HCT116 (cell line): Measurements from ENCODE around the gene GLS2. TPM values are rescaled to one million over a fixed set of nuclear protein-coding genes. Genes with fewer than 3 reads are reported as not detected.
"Not testable (repeated sequence)": the region's sequence is repeated elsewhere in the genome, so short reads cannot be mapped to it uniquely, and the experiment has no call there.

Experiments used
- ATAC-seq: fragments of 200-7000 bp; cut with Tn5 transposase; 2 replicates; pipeline ENCODE4 v1.9.1; 2020; ENCODE audit warnings: mild to moderate bottlenecking, moderate library complexity
- BruUV-seq: library from RNA; stranded (reverse); fragments of 400-500 nt; replicated peaks from 2 replicates; lab custom pipeline; 2021; lab: Mats Ljungman, UMichigan
- CTCF ChIA-PET: fragments of 300-600 bp; sonication (Branson Sonifier 250); formaldehyde crosslinking; loops from one replicate; lab custom pipeline; 2021; ENCODE audit warnings: antibody characterized with exemption; lab: Charles Lee
- POLR2A ChIA-PET: fragments of 300-600, 350-600 bp; sonication (Branson Sonifier 250); formaldehyde crosslinking; loops from one replicate; lab custom pipeline; 2021; ENCODE audit warnings: antibody characterized with exemption; lab: Charles Lee
- RAD21 ChIA-PET, 2 experiments: fragments of 300-600 bp; sonication (Branson Sonifier 250); formaldehyde crosslinking; loops; one replicate each; lab custom pipeline; 2023; ENCODE audit warnings: low total read pairs in 2 of 2; ENCODE audit not compliant: uncharacterized antibody in 2 of 2, unreplicated experiment in 2 of 2, low non-redundant PET in 1 of 2; lab: Charles Lee
- DNase-seq: peaks from one replicate; pipeline ENCODE4 v3.0.0-alpha.2; 2010; ENCODE audit warnings: low read depth, low spot score
- H2AFZ ChIP-seq: fragments of 200-600 bp; shearing (Covaris generic), sonication (generic); 2 replicates; pipeline ENCODE4 v1.6.1; 2017; ENCODE audit warnings: low read depth, mixed run types, mixed read lengths, antibody characterized with exemption, low read length; ENCODE audit not compliant: poor library complexity, severe bottlenecking
- H3K27ac ChIP-seq: 2 replicates; pipeline ENCODE4 v1.5.1; 2012; ENCODE audit warnings: low read depth, low read length
- H3K27me3 ChIP-seq: fragments of 200-600 bp; sonication (generic); 2 replicates; pipeline ENCODE4 v1.6.1; 2016; ENCODE audit warnings: mixed run types, low read length, mixed read lengths; ENCODE audit not compliant: insufficient read depth
- H3K36me3 ChIP-seq, 2 experiments: fragments of 200-500 bp in 1 of 2; fragments of 200-600 bp in 1 of 2; sonication (Bioruptor generic) in 1 of 2; sonication (generic) in 1 of 2; 2 replicates each; pipeline versions ENCODE4 v1.5.1 to v1.6.1; 2014 to 2016; ENCODE audit warnings: low read length in 2 of 2, inconsistent platforms in 1 of 2, mixed read lengths in 1 of 2, mixed run types in 1 of 2; ENCODE audit not compliant: insufficient read depth in 2 of 2, control insufficient read depth in 1 of 2
- H3K4me1 ChIP-seq, 2 experiments: fragments of 200-600 bp in 1 of 2; sonication (generic) in 1 of 2; 2 replicates each; pipeline versions ENCODE4 v1.5.1 to v1.6.1; 2012 to 2017; ENCODE audit warnings: low read length in 2 of 2, inconsistent platforms in 1 of 2, mild to moderate bottlenecking in 1 of 2, mixed read lengths in 1 of 2, mixed run types in 1 of 2, moderate library complexity in 1 of 2; ENCODE audit not compliant: insufficient read depth in 2 of 2, control insufficient read depth in 1 of 2
- H3K4me2 ChIP-seq: fragments of 200-600 bp; sonication (generic); 2 replicates; pipeline ENCODE4 v1.6.1; 2017; ENCODE audit warnings: mixed run types, low read length, mixed read lengths
- H3K4me3 ChIP-seq, 2 experiments: fragments of 200-600 bp in 1 of 2; sonication (generic) in 1 of 2; replicated peaks in 1 of 2; 2 replicates each; pipeline ENCODE4 v1.5.1; 2011 to 2016; ENCODE audit warnings: low read length in 2 of 2, control low read depth in 1 of 2, low read depth in 1 of 2, mild to moderate bottlenecking in 1 of 2, mixed read lengths in 1 of 2, mixed run types in 1 of 2
- H3K79me2 ChIP-seq: fragments of 200-600 bp; sonication (generic); 2 replicates; pipeline ENCODE4 v1.6.1; 2017; ENCODE audit warnings: mild to moderate bottlenecking, mixed run types, low read length, moderate library complexity, mixed read lengths; ENCODE audit not compliant: insufficient read depth
- H3K9ac ChIP-seq: fragments of 200-600 bp; sonication (generic); 2 replicates; pipeline ENCODE4 v1.6.1; 2016; ENCODE audit warnings: low read length, mixed read lengths
- H3K9me2 ChIP-seq: fragments of 200-600 bp; sonication (generic), shearing (Covaris generic); 2 replicates; pipeline ENCODE4 v1.6.1; 2017; ENCODE audit warnings: mixed run types, mild to moderate bottlenecking, moderate library complexity; ENCODE audit not compliant: insufficient read depth
- H3K9me3 ChIP-seq, 2 experiments: fragments of 200-500 bp in 1 of 2; fragments of 200-600 bp in 1 of 2; sonication (Bioruptor generic) in 1 of 2; sonication (generic) in 1 of 2; 2 replicates each; pipeline ENCODE4 v1.6.1; 2014 to 2017; ENCODE audit warnings: low read length in 2 of 2, mixed read lengths in 2 of 2, inconsistent platforms in 1 of 2, low read depth in 1 of 2, mild to moderate bottlenecking in 1 of 2, mixed run types in 1 of 2, moderate library complexity in 1 of 2; ENCODE audit not compliant: control insufficient read depth in 1 of 2, insufficient read depth in 1 of 2
- H4K20me1 ChIP-seq: fragments of 200-600 bp; sonication (generic), shearing (Covaris generic); 2 replicates; pipeline ENCODE4 v1.6.1; 2017; ENCODE audit warnings: mixed run types, mild to moderate bottlenecking, moderate library complexity; ENCODE audit not compliant: insufficient read depth
- YY1 ChIP-seq: IDR thresholded peaks from 2 replicates; pipeline ENCODE4 v1.6.1; 2011; ENCODE audit warnings: low read length, low read depth, moderate library complexity, mild to moderate bottlenecking; ENCODE audit not compliant: insufficient replicate concordance; ENCODE audit errors: extremely low read depth
- intact Hi-C: fragments of 100-400 bp; cut with micrococcal nuclease; formaldehyde crosslinking; loops from 2 replicates; pipeline ENCODE4 v1.10.0; 2022
- total RNA-seq: library from RNA; stranded (reverse); gene quantifications from one replicate; pipeline ENCODE4 v1.2.1, GENCODE V29; 2021; ENCODE audit not compliant: unreplicated experiment

GLS2 gene
- total RNA-seq, 1 experiment from 2014 or later, result not detected

GRCh38 chr12:56517854-56518253 is 29.9 kb upstream of the GLS2 start:
- CTCF ChIA-PET, result interaction anchor here (3.6 kb wide), 1 partner anchor 119 kb away, joined by 15 read pairs; no protein-coding TSS in a partner anchor
- ATAC-seq (peak; percentile 49), DNase-seq (peak; percentile 42)
- Histone ChIP-seq H3K27ac (peak overlapping the region; percentile 59), H3K79me2 (peaks cover 9% of the 10 kb centered on the region), H3K36me3 (no peaks in the 10 kb centered on the region), H2AFZ (peak overlapping the region; percentile 47), H3K4me3 (peak overlapping the region in 1 of 2 experiments; percentile 34; a peak in 2 of 4 replicates)
- intact Hi-C loops, result no loop called here
- no peak for TF ChIP-seq YY1
- TF ChIP-seq, all 23 proteins: peak for 0
- Histone ChIP-seq H3K9ac (peak overlapping the region; percentile 48; the same call in 1 of the 2 replicates), H4K20me1 (no peaks in the 10 kb centered on the region), H3K27me3 (no peaks in the 10 kb centered on the region), H3K9me2 (no peaks in the 10 kb centered on the region), H3K9me3 (no peaks in the 10 kb centered on the region), H3K4me1 (peaks cover 30 to 56% of the 10 kb centered on the region in 2 experiments), H3K4me2 (peak overlapping the region; percentile 72)
- POLR2A ChIA-PET, result interaction anchor here (0.6 to 1.2 kb wide), 2 partner anchors 119 to 201 kb away, joined by 3 to 5 read pairs; no protein-coding TSS in a partner anchor
- BruUV-seq, result no TSS peak
- RAD21 ChIA-PET, result no interaction called here

GRCh38 chr12:56514014-56514318 is 26.0 kb upstream of the GLS2 start:
- H4K20me1 ChIP-seq, H3K79me2 ChIP-seq, intact Hi-C loops, H3K27ac ChIP-seq, H3K27me3 ChIP-seq, H3K9ac ChIP-seq, POLR2A ChIA-PET, H3K36me3 ChIP-seq, DNase-seq, H3K4me3 ChIP-seq, BruUV-seq, H3K9me2 ChIP-seq, H3K9me3 ChIP-seq, ATAC-seq: not testable (repeated sequence)
- H2AFZ ChIP-seq, result peak overlapping the region; percentile 89
- H3K4me1 ChIP-seq, result peaks cover 14 to 28% of the 10 kb centered on the region in 2 experiments
- CTCF ChIA-PET, result interaction anchor here (1.1 to 3.3 kb wide), 11 partner anchors 22 to 488 kb away, joined by 3 to 34 read pairs (median 4); no protein-coding TSS in a partner anchor
- RAD21 ChIA-PET, result interaction anchor here (1.1 to 1.3 kb wide), 2 partner anchors 59 to 80 kb away, joined by 3 read pairs; no protein-coding TSS in a partner anchor
- 0 out of 2 replicates have a peak overlapping the region, but pooled peaks have one; percentile 39 for H3K4me2 ChIP-seq
